Activated naive CD4-positive, alpha-beta T cell treated with anti-CD3 and anti-CD28 coated beads, Interleukin-2, amount 50 U/mL, for 16 hours (primary cell): ENCODE data around the gene CFAP74.

Source experiments
- DNase-seq: peaks from one replicate; pipeline ENCODE4 v3.0.0-alpha.2; 2020

CFAP74 gene

DNA sequence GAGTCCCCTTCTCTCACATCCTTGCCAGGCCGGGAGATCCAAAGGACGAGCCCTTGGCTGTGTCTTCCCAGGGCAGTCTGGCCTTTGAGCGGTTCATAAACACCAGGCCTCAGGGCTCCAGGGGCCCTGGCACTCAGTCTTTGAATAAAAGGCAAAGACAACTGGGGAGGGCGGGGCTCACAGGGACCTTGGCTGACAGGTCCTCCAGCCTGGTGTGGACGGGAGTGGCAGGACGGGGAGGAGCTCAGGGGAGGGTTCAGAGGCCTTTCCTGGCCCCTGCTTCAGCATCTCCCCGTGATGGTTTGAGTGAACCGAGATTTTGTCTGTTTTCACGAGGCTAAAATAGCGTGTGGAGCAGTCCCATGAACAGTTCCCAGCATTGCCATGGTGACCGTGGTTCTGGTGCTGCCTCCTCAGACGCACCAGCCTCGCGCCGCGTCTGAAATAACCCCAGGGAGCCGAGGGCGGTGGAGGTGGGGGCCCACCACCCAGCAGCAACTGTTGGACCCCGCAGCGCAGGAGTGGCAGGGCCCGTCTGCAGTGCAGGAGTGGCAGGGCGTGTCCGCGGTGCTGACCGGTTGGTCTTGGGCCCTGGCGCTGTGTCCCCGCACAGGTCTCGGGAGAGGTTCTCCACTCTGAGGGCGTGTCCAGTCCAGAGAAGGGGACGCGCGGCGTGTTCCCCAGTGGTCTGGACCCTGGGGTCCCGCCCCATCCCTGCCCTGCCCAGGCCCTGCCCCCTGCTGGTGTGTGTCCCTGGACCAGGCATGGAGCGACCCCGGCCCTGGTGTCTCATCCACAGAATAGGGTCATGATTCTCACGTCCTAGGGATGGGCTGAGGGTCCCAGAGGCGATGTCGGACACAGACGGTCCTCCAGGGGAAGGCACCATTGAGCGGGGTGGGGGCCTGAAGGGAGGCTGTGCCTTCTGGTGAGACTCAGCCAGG, 39.5 kb upstream of the CFAP74 start:
- no peak for DNase-seq

DNA sequence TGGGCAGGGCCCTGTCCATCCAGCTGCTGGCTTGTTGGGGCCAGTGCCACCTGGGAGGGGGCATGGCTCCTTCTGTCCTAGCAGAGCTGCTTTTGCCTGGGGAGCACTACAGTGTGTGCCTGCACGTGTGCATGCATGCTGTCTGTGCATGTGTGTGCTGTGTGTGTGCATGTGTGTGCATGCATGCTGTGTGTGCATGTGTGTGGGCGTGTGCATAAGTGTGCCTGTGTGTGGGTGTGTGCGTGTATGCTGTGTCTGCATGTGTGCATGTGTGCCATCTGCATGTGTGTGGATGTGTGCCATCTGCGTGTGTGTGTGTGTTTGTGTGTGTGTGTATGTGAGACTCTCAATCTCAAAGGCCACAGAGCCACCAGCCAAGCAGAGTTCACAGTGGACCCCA, 38.3 kb upstream of the CFAP74 start:
- DNase-seq = no peak

- no peak for DNase-seq
Measured at GRCh38 chr1:2041305-2041704, 37.7 kb upstream of the CFAP74 start.

- DNase-seq = no peak
Measured at GRCh38 chr1:2039251-2039650, 35.7 kb upstream of the CFAP74 start.

DNA sequence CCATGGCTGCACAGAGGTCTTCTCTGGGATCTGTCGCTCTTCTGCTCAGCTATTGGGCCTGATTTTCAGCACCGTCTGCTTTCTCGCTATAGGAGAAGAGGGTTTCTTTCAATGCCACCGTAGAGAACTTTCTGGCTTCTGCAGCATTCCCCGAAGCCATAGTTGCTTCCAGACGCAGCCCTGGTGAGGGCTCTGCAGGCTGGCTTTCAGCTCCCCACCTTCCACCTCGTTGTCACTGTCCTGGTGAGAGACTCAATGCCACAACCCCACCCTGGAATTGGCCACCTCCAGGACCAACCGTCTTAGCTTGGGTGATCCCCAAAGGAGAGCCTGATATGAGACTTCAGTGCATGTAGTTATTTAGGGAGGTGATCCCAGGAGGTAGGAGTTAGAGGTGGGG, 34.6 kb upstream of the CFAP74 start:
- no peak for DNase-seq

- no peak for DNase-seq
Measured at GRCh38 chr1:2037314-2037979, 33.9 kb upstream of the CFAP74 start.

DNA sequence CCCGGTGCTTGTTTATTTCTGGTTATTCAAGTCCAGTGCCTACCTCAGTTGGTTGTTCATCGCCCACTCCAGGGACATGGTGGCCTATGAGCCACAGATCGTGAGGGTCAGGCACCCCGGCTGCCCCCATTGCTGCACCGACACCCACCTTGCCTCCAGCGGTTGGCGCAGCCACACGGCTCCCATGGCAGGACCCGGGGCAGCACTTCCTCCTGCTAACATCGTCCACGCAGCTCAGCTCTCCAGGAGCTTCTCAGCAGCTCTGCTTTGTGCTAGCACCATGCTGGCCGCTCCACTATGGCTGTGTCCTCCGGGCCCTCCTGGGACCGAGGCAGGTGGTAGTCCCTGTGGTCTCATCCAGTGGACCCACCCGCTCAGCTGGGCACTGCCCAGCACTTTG, 32.7 kb upstream of the CFAP74 start:
- no peak for DNase-seq

DNA sequence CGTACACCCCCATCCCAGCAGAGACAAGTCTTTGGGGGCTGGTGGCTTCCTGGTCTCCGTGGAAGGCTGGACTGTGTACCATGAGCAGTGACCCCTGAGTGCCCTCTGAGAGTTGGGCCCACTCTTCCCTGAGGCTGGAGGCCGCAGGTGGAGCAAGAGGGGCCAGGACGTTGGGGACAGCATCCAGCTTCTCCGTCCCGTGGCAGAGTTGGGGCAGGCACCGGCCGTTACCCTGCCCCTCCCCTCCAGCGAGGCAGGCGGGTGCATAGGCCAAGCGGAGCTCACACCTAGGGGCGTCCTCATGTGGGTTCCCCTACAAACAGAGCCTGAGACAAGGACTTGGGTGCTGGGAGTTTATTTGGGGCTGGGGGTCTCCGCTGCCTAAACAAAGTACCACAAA, 29.6 kb upstream of the CFAP74 start:
- no peak for DNase-seq

DNA sequence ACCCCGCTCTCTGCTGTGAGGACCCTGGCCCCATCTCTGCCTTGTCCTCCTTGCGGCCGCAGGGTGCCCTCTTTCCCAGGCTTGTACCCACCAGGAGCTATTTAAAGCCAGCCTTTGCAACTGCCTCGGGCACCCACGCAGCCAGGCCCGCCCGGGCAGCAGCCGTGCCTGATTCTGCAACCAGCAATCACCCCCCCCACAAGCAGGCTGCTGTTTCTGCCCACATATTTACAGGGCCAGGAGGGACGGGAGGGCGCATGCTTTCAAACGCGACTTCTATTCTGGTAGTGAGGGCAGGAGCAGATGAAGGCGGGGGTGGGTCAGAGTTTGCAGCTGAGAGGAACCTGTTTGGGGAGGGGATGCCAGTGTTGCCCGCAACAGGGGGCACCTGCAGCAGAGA, 29.2 kb upstream of the CFAP74 start:
- no peak for DNase-seq

DNA sequence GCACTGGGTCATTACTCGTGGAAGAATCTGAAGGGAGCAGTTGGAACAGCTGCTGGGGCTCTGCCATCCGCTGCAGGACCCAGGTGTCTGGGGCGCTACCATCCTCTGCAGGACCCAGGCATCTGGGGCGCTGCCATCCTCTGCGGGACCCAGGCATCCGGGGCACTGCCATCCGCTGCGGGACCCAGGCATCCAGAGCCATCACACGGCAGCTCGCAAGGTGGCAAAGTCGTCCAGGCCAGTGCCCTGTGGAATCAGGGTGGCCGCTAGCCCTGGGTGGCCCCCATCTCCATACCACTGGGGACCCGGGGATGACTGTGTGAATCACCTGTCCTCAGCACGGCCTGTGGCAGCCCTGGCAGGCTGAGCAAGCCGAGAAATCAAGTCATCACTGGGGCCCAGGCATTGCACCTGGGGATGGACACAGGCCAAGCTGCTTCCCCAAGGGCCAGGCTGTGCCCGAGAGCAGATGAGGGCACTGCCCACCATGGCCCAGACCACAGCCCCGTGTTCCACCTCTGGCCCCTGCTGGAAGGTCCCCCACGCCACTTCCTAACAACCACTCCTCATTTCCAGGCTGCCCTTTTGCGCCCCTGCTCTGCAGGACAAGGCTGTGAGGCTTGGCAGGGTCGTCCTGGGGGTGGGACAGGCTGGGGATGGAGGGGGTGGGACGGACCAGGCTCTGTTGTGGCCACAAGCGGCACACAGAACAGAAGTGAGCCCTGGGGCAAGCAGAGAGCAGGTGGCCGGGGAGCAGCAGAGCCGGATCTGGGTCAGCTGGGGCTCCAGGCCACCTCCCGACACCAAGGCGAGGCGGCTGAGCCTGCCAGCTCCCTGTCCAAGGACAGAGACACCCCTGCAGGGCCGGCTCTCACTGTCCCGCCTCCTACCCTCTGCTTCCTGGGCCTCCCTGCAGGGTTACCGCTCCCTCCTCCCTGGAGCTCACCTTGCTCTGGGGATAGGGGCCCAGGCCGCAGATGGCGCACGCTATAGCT, 28.3 kb upstream of the CFAP74 start:
- DNase-seq = no peak

DNA sequence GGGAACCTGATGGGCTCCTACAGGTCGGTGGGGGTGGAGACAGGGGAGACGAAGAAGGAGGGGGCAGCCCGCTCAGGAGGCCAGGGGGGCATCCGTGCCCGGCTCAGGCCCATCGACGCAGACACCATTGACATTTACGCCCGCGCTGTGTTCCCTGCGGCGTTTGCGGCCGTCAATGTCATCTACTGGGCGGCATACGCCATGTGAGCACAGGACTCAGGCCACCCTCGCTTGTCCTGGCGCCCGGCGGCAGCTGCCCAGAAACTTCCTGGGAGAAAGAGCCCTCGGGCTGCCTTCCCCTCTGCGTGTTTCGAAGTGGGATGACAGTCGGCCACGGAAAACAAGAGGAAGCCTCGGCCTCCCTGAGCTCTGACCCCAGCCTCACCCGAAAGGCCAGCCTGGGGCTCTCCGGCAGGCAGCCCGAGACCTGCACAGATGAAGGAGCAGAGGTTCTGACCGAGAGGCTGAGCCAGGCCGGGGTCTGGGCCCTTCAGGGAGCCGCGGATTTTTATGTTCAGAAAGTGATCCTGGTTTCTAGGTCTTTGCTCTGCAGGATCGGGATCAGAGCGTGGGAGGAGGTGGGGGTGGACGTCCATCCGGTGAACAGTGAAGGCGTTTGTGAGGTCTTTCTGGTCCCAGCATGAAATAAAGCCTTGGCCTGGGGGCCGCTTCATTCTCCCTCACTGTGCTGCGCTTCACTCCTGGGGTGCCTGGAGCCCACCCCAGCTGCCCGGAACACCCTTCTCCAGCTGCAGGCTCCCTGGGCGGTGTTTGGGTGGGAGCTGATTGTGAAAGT, 26.7 kb upstream of the CFAP74 start:
- DNase-seq = no peak

DNA sequence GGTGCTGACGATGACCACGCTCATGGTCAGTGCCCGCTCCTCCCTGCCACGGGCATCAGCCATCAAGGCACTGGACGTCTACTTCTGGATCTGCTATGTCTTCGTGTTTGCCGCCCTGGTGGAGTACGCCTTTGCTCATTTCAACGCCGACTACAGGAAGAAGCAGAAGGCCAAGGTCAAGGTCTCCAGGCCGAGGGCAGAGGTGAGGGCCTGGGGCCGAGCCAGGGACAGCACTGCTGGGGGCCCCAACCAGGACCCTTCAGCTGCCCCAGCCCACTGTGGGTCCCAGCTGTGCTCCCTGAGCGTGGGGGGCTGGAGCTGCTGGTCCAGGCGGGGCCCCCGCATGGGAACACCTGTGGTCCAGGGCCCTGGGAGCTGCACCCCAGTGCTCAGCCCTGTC, 26.0 kb upstream of the CFAP74 start:
- DNase-seq = no peak

- no peak for DNase-seq
Measured at GRCh38 chr1:2028870-2029560, 25.4 kb upstream of the CFAP74 start.

DNA sequence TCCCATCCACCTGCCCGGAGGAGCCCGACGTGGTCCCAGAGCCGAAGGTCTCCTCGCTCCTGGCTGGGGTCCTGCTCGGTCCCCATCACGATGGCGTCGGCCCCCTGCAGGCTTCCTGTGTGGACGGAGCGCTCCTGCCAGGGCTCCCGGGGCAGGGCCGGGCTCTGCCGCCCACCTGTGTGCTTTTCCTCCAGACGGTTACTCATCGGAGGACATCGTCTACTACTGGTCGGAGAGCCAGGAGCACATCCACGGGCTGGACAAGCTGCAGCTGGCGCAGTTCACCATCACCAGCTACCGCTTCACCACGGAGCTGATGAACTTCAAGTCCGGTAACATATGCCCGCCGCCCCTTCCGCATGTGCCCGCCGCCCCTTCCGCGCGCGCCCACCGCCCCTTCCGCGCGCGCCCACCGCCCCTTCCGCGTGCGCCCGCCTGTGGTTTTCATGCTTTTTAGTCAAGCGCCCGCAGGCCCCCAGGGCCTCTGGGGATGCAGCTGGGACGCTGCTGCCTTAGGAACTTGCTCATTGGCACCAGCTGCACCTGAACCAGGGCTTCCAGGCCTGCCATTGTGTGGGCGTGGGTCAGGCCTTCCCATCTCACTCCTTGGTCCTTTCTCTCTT, 24.5 kb upstream of the CFAP74 start:
- no peak for DNase-seq

DNA sequence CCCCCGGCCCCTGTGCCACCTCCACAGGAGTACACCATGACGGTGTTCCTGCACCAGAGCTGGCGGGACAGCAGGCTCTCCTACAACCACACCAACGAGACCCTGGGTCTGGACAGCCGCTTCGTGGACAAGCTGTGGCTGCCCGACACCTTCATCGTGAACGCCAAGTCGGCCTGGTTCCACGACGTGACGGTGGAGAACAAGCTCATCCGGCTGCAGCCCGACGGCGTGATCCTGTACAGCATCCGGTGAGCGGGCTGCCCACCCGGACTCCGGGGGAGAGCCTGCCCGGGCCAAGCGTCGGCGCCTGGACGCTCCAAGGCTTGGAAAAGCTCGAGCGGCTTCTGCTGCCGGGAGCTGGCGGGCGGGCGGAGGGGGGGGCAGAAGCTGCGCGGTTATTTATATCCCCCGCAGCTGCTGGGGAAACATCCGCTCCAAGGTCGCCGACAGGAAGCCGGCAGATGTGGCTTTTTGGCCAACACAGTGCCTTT, 21.9 kb upstream of the CFAP74 start:
- no peak for DNase-seq

DNA sequence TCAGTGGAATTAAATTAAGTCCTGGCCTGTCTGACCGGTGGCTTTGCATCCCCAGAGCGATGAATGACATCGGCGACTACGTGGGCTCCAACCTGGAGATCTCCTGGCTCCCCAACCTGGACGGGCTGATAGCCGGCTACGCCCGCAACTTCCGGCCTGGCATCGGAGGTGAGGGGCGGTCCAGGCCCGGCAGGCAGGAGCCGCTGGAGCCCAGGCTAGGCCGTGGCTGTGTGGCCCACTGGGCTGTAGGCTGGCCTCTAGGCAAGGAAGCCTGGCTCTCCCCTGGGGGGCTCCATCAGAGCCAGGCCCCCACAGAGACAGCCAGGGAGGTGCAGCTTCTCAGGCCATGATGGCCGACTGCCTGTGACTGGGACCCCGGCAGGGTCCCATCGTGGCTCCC, 21.3 kb upstream of the CFAP74 start:
- DNase-seq = no peak

GRCh38 chr1:2024451-2024850, 20.9 kb upstream of the CFAP74 start:
- DNase-seq = no peak

- DNase-seq = no peak
Measured at GRCh38 chr1:2023187-2023586, 19.6 kb upstream of the CFAP74 start.

DNA sequence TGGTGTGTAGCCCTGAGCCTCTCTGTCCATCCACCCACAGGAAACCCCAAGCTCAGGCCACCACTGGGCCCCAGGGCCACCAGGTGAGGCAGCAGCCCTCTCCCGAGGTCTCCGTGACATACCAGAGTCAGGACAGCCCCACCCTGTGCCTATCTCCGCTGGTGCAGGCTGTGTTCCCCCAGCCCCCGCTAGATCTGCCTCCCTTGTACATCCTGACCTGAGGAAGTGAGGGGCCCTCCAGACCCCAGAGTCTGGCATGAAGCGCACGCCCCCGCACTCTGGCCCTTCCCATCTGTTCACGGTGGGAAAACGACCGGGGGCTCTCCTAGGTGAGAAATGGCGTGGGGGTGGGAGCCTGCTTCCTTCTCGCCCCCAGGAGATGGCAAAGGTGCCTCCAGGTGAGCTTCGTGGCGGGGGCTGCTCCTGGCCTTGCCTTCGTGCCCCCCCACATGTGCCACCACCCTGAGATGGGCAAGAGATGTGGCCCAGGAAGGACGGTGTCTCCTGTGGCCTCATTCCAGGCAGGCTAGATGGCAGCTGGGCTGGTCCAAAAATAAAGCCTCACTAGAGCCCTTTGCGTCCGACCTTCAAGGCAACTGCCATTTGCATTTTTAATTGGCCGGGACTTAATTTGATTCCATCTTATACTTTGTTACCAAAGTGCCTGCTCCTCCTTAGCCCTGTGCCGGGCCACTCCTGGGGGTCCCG, 18.6 kb upstream of the CFAP74 start:
- no peak for DNase-seq

GRCh38 chr1:2021550-2021949, 18.0 kb upstream of the CFAP74 start:
- no peak for DNase-seq
